Mesenchymal stem cell (in vitro differentiated cells and primary cell): Measurements from ENCODE around the gene CFAP157.

ENCODE experiments used
- DNase-seq: peaks from one replicate; pipeline ENCODE4 v3.0.0-alpha.2; 2013
- H2AFZ ChIP-seq: one replicate; pipeline ENCODE4 v1.6.1; 2013; ENCODE audit warnings: low read depth, mild to moderate bottlenecking, control low read depth, inconsistent platforms, low read length, moderate library complexity
- H2AK5ac ChIP-seq: 2 replicates; pipeline ENCODE4 v1.6.1; 2013; ENCODE audit warnings: low read length, moderate library complexity, mild to moderate bottlenecking, inconsistent platforms; ENCODE audit not compliant: severe bottlenecking
- H2BK120ac ChIP-seq: one replicate; pipeline ENCODE4 v1.6.1; 2013; ENCODE audit warnings: low read depth, mild to moderate bottlenecking, inconsistent platforms, low read length, moderate library complexity
- H2BK12ac ChIP-seq, 2 experiments: one replicate each; pipeline ENCODE4 v1.6.1; 2013; ENCODE audit warnings: inconsistent platforms in 2 of 2, low read length in 2 of 2, mild to moderate bottlenecking in 2 of 2, moderate library complexity in 2 of 2, control low read depth in 1 of 2
- H2BK15ac ChIP-seq: one replicate; pipeline ENCODE4 v1.6.1; 2013; ENCODE audit warnings: mild to moderate bottlenecking, low read depth, inconsistent platforms; ENCODE audit not compliant: poor library complexity, severe bottlenecking
- H2BK5ac ChIP-seq: 2 replicates; pipeline ENCODE4 v1.6.1; 2013; ENCODE audit warnings: low read depth, mild to moderate bottlenecking, low read length, control low read depth, inconsistent platforms; ENCODE audit not compliant: poor library complexity, severe bottlenecking
- H3K14ac ChIP-seq, 2 experiments: one replicate each; pipeline ENCODE4 v1.6.1; 2013; ENCODE audit warnings: inconsistent platforms in 2 of 2, low read length in 2 of 2, control low read depth in 1 of 2, mild to moderate bottlenecking in 1 of 2, moderate library complexity in 1 of 2
- H3K18ac ChIP-seq, 2 experiments: one replicate each; pipeline ENCODE4 v1.6.1; 2013; ENCODE audit warnings: inconsistent platforms in 2 of 2, low read length in 2 of 2, control low read depth in 1 of 2, low read depth in 1 of 2, mild to moderate bottlenecking in 1 of 2
- H3K23ac ChIP-seq, 2 experiments: one replicate each; pipeline ENCODE4 v1.6.1; 2013; ENCODE audit warnings: inconsistent platforms in 2 of 2, low read length in 2 of 2, mild to moderate bottlenecking in 2 of 2, moderate library complexity in 2 of 2, control low read depth in 1 of 2
- H3K27ac ChIP-seq: 2 replicates; pipeline ENCODE4 v1.5.1; 2013; ENCODE audit warnings: mild to moderate bottlenecking, moderate library complexity, low read length, control low read depth, inconsistent platforms; ENCODE audit not compliant: poor library complexity, severe bottlenecking
- H3K27me3 ChIP-seq, 2 experiments: 2 replicates each; pipeline versions ENCODE4 v1.6.1 to v1.7.0; 2013; ENCODE audit warnings: low read length in 2 of 2, mild to moderate bottlenecking in 2 of 2, moderate library complexity in 2 of 2, control low read depth in 1 of 2, inconsistent platforms in 1 of 2; ENCODE audit not compliant: control insufficient read depth in 1 of 2, insufficient read depth in 1 of 2
- H3K36me3 ChIP-seq, 2 experiments: 2 replicates each; pipeline versions ENCODE4 v1.6.1 to v1.7.0; 2013; ENCODE audit warnings: low read length in 2 of 2, control low read depth in 1 of 2, inconsistent platforms in 1 of 2, low read depth in 1 of 2, mild to moderate bottlenecking in 1 of 2; ENCODE audit not compliant: insufficient read depth in 2 of 2, control insufficient read depth in 1 of 2
- H3K4ac ChIP-seq, 2 experiments: one replicate each; pipeline ENCODE4 v1.6.1; 2013; ENCODE audit warnings: inconsistent platforms in 2 of 2, low read length in 2 of 2, mild to moderate bottlenecking in 2 of 2, moderate library complexity in 2 of 2, control low read depth in 1 of 2, low read depth in 1 of 2
- H3K4me1 ChIP-seq: 2 replicates; pipeline ENCODE4 v1.6.1; 2013; ENCODE audit warnings: low read depth, low read length, control low read depth; ENCODE audit not compliant: control insufficient read depth, insufficient read depth
- H3K4me2 ChIP-seq: 2 replicates; pipeline ENCODE4 v1.6.1; 2013; ENCODE audit warnings: low read length, mild to moderate bottlenecking, inconsistent platforms; ENCODE audit not compliant: poor library complexity, severe bottlenecking
- H3K4me3 ChIP-seq, 2 experiments: 2 replicates each; pipeline versions ENCODE4 v1.5.1 to v1.7.0; 2013; ENCODE audit warnings: low read length in 2 of 2, mild to moderate bottlenecking in 2 of 2, control low read depth in 1 of 2, low read depth in 1 of 2; ENCODE audit not compliant: insufficient read depth in 1 of 2
- H3K79me1 ChIP-seq: replicated peaks from 2 replicates; pipeline ENCODE4 v1.6.1; 2013; ENCODE audit warnings: mild to moderate bottlenecking, control low read depth, low read length, inconsistent platforms; ENCODE audit not compliant: poor library complexity, severe bottlenecking
- H3K9ac ChIP-seq: 2 replicates; pipeline ENCODE4 v1.7.0; 2013; ENCODE audit warnings: mild to moderate bottlenecking, low read length, moderate library complexity
- H3K9me3 ChIP-seq: 2 replicates; pipeline ENCODE4 v1.7.0; 2013; ENCODE audit warnings: mild to moderate bottlenecking, low read length; ENCODE audit not compliant: control insufficient read depth
- H4K8ac ChIP-seq: one replicate; pipeline ENCODE4 v1.6.1; 2013; ENCODE audit warnings: inconsistent platforms, mild to moderate bottlenecking, low read length, moderate library complexity
- H4K91ac ChIP-seq: one replicate; pipeline ENCODE4 v1.6.1; 2013; ENCODE audit warnings: mild to moderate bottlenecking, low read length, inconsistent platforms
- WGBS: methylation state at CpG from one replicate; pipeline ENCODE4 v1.1.7; 2013; ENCODE audit warnings: mixed read lengths; 5-methylcytosine and 5-hydroxymethylcytosine counted together

The CFAP157 gene

DNA sequence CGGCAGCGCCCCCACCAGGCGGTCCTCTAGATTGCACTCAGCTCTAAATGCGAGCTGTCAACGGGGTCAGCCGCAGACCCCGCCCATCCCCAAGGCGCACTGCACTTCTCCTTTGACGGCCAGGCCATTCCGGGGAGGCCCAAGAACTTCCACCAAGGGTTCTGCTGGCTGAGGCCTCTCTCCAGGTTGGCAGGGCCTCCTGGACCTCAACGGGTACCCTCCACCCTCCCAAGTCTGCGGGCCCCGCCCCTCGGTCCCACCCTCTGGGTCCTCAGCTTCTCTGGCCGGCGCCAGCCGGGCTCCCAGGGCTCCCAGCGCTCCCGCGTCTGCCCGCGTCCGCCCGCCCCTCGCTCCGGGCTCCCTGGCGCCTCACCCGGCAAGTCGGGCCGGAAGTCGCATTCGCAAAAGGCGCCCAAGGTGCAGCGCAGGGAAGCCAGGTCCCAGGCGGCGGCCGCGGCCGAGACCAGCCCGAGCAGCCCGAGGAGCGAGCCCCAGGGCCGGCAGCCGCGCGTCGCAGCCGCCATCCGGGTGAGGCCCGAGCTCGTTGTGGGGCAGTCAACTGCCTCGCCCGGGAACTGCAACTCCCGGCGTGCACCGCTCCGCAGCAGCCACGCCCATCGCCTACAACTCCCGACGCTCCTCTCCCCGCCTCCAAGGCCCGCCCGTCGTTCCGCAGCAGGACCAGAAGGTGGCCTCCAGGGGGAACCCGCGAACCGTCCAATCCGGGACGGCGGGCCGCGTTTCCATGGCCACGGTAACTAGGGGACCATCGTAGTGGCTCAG is 28.1 kb downstream of the CFAP157 start, which contains the start of gene TOR2A:
TSS of gene TOR2A (minus strand) at position 548 of the 783 bp plus-strand sequence. CDS start at position 524, 24 bp downstream.
- Histone ChIP-seq H2BK5ac (peak within 1 kb of the TSS; percentile 58), H3K4ac (peak within 1 kb of the TSS in 1 of 2 experiments; percentile 53), H3K36me3 (peaks cover 18 to 30% of the 10 kb centered on the region in 2 experiments), H4K8ac (peak within 1 kb of the TSS; percentile 81), H3K23ac (peak within 1 kb of the TSS in 1 of 2 experiments; percentile 60), H3K9me3 (no peaks in the 10 kb centered on the region), H2AK5ac (no peak within 1 kb of the TSS), H3K4me1 (peaks cover 10% of the 10 kb centered on the region), H2BK120ac (peak within 1 kb of the TSS; percentile 61), H2AFZ (peak within 1 kb of the TSS; percentile 66), H3K79me1 (peaks cover 9% of the 10 kb centered on the region), H3K14ac (peak within 1 kb of the TSS in 1 of 2 experiments; percentile 81), H2BK12ac (peak within 1 kb of the TSS in 1 of 2 experiments; percentile 81), H3K4me2 (peak within 1 kb of the TSS; percentile 40), H2BK15ac (peak within 1 kb of the TSS; percentile 98), H4K91ac (peak within 1 kb of the TSS; percentile 93), H3K27me3 (peaks cover 0 to 7% of the 10 kb centered on the region in 2 experiments), H3K18ac (peak within 1 kb of the TSS; percentile 92 to 99), H3K9ac (peak within 1 kb of the TSS; percentile 86), H3K27ac (peak within 1 kb of the TSS; percentile 22), H3K4me3 (peak within 1 kb of the TSS; percentile 81 to 87)
- under 1% methylated on average over 72 of the region's 76 CpGs for WGBS
- DNase-seq: peak; percentile 97

DNA sequence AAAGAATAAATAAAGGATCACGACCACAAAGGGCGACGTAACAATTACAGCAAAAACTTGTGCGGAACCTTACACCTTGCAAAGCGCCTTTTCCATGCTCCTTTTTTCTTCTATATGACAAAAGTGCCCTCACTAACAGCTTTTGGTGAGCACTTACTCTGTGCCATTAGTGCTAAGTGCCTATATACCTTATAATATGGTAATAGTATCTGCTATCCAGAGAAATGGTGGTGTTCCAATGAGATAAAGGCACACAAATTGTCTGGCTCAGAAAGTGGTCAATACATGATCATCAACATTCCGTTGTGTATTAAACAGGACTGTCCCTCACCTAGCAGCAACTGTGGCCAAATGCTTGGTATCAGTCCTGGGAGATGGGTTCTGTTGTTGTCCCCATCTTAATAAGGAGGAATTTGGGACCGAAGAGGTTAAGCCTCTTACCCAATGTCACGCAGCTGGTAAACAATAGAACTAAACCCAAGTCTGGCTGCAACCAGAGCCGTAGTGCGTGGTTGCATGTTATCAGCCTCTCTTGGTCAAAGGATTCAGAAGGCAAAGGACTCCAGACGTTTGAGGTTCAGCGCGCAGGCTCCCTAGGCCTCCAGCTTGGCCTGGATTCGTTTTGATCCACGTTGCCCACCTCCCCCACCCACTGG is 28.9 kb downstream of the CFAP157 start:
- H3K27me3 ChIP-seq: peaks cover 0 to 7% of the 10 kb centered on the region in 2 experiments
- H3K23ac ChIP-seq: no peak overlapping the region
- no peak overlapping the region for H4K8ac ChIP-seq
- H3K27ac ChIP-seq: no peak overlapping the region
- H3K14ac ChIP-seq: no peak overlapping the region
- no peak overlapping the region for H4K91ac ChIP-seq
- peak overlapping the region; percentile 9 for H2BK15ac ChIP-seq
- peaks cover 18 to 25% of the 10 kb centered on the region in 2 experiments for H3K36me3 ChIP-seq
- H2BK12ac ChIP-seq: peak overlapping the region in 1 of 2 experiments; percentile 18
- H3K4me3 ChIP-seq: no peak overlapping the region
- H3K9me3 ChIP-seq: no peaks in the 10 kb centered on the region
- no peak overlapping the region for H3K4me2 ChIP-seq
- H3K9ac ChIP-seq: peak overlapping the region; percentile 85
- H2BK5ac ChIP-seq: no peak overlapping the region
- no peak overlapping the region for H2AFZ ChIP-seq
- H3K4ac ChIP-seq: no peak overlapping the region
- H2BK120ac ChIP-seq: no peak overlapping the region
- 56% methylated on average over 10 of the region's 15 CpGs for WGBS
- H2AK5ac ChIP-seq: no peak overlapping the region
- peak; percentile 26 for DNase-seq
- H3K79me1 ChIP-seq: peaks cover 9% of the 10 kb centered on the region
- no peak overlapping the region for H3K18ac ChIP-seq
- H3K4me1 ChIP-seq: peaks cover 10% of the 10 kb centered on the region

GRCh38 chr9:127738666-127739065 is 31.9 kb downstream of the CFAP157 start:
- Histone ChIP-seq H2BK15ac (no peak overlapping the region), H2BK12ac (peak overlapping the region; percentile 18 to 19), H2BK120ac (no peak overlapping the region), H3K23ac (no peak overlapping the region), H2AFZ (no peak overlapping the region), H3K9me3 (no peaks in the 10 kb centered on the region), H3K4me3 (no peak overlapping the region), H3K4ac (no peak overlapping the region), H3K4me1 (peaks cover 9% of the 10 kb centered on the region), H3K79me1 (peaks cover 6% of the 10 kb centered on the region), H3K36me3 (no peaks in the 10 kb centered on the region), H3K4me2 (no peak overlapping the region), H3K18ac (no peak overlapping the region), H3K9ac (no peak overlapping the region), H3K27me3 (peaks cover 0 to 7% of the 10 kb centered on the region in 2 experiments), H4K8ac (no peak overlapping the region), H2BK5ac (no peak overlapping the region), H4K91ac (peak overlapping the region; percentile 36), H3K14ac (no peak overlapping the region), H3K27ac (no peak overlapping the region), H2AK5ac (no peak overlapping the region)
- WGBS: 86% methylated on average over 11 of the region's 13 CpGs
- DNase-seq: no peak
